Cardiac fibroblast (primary cell): Measurements from ENCODE around the gene HOXD4.

Source experiments
- DNase-seq, 2 donors: peaks; one replicate each; pipeline versions ENCODE4 v3.0.0 to v3.0.0-alpha.2; 2010; ENCODE audit warnings: low read depth in 2 of 2
- H3K4me3 ChIP-seq, 2 donors: replicated peaks in 1 of 2; 1 replicate in 1 of 2; 2 replicates in 1 of 2; pipeline ENCODE4 v1.5.1; 2011; ENCODE audit warnings: low read depth in 2 of 2, low read length in 2 of 2, mild to moderate bottlenecking in 2 of 2, moderate library complexity in 1 of 2
- TF ChIP-seq, protein P1 (sequence below): IDR thresholded peaks from one replicate; pipeline ENCODE4 v1.5.1; 2011; ENCODE audit warnings: low read depth, mild to moderate bottlenecking, low read length, inconsistent platforms

Gene HOXD4

DNA sequence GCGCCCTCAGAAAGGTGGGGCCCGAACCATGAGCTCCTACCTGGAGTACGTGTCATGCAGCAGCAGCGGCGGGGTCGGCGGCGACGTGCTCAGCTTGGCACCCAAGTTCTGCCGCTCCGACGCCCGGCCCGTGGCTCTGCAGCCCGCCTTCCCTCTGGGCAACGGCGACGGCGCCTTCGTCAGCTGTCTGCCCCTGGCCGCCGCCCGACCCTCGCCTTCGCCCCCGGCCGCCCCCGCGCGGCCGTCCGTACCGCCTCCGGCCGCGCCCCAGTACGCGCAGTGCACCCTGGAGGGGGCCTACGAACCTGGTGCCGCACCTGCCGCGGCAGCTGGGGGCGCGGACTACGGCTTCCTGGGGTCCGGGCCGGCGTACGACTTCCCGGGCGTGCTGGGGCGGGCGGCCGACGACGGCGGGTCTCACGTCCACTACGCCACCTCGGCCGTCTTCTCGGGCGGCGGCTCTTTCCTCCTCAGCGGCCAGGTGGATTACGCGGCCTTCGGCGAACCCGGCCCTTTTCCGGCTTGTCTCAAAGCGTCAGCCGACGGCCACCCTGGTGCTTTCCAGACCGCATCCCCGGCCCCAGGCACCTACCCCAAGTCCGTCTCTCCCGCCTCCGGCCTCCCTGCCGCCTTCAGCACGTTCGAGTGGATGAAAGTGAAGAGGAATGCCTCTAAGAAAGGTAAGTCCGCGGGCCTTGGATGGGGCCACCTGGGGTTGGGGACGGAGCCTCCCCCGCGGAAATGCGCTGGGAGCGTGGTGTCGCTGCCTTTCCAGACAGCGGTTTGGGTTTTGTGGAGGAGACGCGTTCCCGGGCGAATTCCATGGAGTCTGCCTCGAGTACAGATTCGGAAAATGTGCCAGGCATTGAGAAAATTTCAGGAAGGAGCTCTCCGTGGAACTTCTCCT is 37.7 kb downstream of the HOXD4 start:
- peak overlapping the region; percentile 24 to 56 for H3K4me3 ChIP-seq
- DNase-seq = no peak
- TF ChIP-seq, protein P1, sequence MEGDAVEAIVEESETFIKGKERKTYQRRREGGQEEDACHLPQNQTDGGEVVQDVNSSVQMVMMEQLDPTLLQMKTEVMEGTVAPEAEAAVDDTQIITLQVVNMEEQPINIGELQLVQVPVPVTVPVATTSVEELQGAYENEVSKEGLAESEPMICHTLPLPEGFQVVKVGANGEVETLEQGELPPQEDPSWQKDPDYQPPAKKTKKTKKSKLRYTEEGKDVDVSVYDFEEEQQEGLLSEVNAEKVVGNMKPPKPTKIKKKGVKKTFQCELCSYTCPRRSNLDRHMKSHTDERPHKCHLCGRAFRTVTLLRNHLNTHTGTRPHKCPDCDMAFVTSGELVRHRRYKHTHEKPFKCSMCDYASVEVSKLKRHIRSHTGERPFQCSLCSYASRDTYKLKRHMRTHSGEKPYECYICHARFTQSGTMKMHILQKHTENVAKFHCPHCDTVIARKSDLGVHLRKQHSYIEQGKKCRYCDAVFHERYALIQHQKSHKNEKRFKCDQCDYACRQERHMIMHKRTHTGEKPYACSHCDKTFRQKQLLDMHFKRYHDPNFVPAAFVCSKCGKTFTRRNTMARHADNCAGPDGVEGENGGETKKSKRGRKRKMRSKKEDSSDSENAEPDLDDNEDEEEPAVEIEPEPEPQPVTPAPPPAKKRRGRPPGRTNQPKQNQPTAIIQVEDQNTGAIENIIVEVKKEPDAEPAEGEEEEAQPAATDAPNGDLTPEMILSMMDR = no peak

DNA sequence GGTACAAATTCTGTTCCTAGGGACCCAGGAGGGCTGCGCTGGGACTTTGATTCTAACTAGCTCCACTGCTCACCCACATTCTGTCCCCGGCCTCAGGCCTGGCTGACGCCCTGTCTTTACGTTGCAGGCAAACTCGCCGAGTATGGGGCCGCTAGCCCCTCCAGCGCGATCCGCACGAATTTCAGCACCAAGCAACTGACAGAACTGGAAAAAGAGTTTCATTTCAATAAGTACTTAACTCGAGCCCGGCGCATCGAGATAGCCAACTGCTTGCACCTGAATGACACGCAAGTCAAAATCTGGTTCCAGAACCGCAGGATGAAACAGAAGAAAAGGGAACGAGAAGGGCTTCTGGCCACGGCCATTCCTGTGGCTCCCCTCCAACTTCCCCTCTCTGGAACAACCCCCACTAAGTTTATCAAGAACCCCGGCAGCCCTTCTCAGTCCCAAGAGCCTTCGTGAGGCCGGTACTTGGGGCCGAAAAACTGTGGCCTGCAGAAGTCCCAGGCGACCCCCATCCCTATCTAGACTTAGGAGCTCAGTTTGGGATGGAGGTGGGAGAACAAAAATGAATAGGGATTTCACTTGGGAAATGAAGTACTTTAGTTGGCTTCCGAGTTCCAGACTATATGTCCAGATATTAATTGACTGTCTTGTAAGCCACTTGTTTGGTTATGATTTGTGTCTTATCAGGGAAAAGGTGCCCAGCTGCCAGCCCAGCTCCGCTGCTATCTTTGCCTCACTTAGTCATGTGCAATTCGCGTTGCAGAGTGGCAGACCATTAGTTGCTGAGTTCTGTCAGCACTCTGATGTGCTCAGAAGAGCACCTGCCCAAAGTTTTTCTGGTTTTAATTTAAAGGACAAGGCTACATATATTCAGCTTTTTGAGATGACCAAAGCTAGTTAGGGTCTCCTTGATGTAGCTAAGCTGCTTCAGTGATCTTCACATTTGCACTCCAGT is 38.6 kb downstream of the HOXD4 start:
- no peak for DNase-seq
- no peak overlapping the region for H3K4me3 ChIP-seq
- TF ChIP-seq, protein P1 = no peak

DNA sequence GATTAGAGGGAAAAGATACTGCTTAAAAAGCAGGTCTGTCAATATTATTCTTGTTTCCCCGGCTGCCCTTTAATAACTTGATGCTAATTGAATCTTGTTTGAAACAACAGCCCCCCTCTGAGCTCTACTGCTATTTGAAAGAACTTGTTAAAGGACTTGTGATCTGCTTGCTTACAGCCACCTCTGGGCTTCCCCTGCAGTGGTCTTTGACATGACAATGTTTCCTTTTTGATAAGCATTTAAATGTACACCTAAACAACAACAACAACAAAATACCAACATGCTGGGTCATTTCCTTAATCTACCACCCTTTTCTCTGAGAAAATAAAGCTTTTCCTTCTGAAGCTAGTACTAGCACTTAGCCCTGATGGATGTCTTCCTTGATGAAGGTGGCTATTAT is 41.0 kb downstream of the HOXD4 start:
- DNase-seq = no peak
- no peak overlapping the region for H3K4me3 ChIP-seq
- TF ChIP-seq, protein P1 = no peak

DNA sequence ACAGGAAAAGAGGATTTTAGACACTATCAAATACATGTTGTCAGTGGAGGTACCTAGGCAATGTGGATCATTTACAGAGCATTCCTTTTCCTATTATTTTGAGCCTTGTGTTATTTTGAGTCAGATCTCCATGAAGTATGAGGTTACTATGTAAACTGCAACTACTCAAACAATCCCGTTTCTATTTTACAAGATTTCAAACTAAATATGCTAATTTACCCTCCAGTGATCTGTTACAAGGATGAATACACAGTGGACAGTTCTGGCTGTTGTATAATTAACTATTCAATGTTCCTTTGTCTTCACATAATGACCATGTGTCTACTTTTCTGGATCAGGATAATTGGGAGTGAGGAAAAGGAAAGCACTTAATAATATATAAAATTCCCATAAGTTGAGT is 41.7 kb downstream of the HOXD4 start:
- TF ChIP-seq, protein P1 = no peak
- DNase-seq = no peak
- H3K4me3 ChIP-seq = no peak overlapping the region

DNA sequence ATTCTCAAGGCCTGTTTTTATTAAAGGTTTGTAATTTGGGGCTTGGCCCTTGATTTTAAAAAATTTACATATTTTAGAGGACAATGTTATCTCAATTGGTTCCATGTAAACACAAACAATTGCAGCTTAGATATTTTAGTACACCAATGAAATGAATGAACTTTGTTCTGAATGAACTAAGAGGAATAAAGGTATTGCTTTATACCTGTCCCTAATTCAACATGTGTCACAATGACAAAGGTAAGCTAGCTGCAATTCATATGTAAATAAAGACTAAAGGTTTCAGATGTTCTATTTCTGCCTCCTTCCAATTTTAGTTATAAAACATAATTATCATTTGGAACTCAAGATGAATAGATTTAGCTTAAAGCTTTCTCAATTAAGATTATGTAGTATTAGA is 48.6 kb downstream of the HOXD4 start:
- no peak overlapping the region for H3K4me3 ChIP-seq
- TF ChIP-seq, protein P1 = no peak
- DNase-seq = no peak

DNA sequence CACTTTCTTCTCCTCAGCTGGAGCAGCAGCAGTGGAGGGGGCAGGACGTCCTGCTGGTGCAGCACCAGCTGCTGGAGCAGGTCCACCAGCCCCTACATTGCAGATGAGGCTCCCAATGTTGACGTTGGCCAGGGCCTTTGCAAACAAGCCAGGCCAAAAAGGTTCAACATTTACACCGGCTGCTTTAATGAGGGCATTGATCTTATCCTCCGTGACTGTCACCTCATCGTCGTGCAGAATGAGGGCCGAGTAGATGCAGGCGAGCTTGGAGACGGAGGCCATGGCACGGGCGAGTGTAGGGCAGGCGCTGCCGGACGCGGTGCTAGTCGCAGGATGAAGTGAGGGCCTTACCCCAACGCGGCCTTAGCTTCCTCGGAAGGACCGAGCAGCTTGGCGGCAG is 49.6 kb downstream of the HOXD4 start:
- H3K4me3 ChIP-seq = no peak overlapping the region
- TF ChIP-seq, protein P1 = no peak
- no peak for DNase-seq
